ENCODE measurements around the gene LRRTM4. TPM values are rescaled to one million over a fixed set of nuclear protein-coding genes. Genes with fewer than 3 reads are reported as not detected.

The LRRTM4 gene
- total RNA-seq, 2 donors from 2014 or later = 7.0 to 21.1 TPM

DNA sequence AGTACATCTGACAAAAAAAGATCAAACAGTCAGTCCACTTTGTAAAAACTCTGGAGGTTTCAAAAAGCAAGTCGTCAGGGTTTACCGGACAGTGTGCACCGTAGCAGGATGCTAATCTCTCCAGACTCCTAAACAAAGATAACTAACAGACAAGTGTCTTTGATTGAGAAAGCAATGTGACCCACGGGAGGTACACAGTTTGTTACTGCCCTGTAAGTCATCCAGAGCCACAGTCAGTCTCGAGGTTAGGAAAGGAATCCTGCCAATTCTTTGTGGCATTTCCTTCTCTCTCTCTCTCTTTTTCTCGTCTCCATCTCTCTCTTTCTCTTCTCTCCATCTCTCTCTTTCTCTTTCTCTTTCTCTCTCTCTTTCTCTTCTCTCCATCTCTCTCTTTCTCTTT, 42.8 kb downstream of the LRRTM4 start:
- WGBS, 2 experiments (ENCODE audit: insufficient coverage in 1 of 2, insufficient read length in 1 of 2) = 81 to 92% methylated on average over 6 of the region's 6 CpGs
- no peak overlapping the region for H3K27ac ChIP-seq (ENCODE audit: low read depth, low read length)
- no peak overlapping the region for H3K4me3 ChIP-seq (ENCODE audit: low read length)
- DNase-seq = no peak
- H3K9me3 ChIP-seq (ENCODE audit: control insufficient read depth, low read length) = peaks cover 8% of the 10 kb centered on the region
- H3K27me3 ChIP-seq (ENCODE audit: control insufficient read depth, insufficient read depth, low read length, poor library complexity, severe bottlenecking) = no peaks in the 10 kb centered on the region
- peaks cover 5% of the 10 kb centered on the region for H3K4me1 Mint-ChIP-seq
- H3K9me3 Mint-ChIP-seq = peaks cover 10% of the 10 kb centered on the region
- no peak overlapping the region for H3K27ac Mint-ChIP-seq
- TF ChIP-seq, protein P1, sequence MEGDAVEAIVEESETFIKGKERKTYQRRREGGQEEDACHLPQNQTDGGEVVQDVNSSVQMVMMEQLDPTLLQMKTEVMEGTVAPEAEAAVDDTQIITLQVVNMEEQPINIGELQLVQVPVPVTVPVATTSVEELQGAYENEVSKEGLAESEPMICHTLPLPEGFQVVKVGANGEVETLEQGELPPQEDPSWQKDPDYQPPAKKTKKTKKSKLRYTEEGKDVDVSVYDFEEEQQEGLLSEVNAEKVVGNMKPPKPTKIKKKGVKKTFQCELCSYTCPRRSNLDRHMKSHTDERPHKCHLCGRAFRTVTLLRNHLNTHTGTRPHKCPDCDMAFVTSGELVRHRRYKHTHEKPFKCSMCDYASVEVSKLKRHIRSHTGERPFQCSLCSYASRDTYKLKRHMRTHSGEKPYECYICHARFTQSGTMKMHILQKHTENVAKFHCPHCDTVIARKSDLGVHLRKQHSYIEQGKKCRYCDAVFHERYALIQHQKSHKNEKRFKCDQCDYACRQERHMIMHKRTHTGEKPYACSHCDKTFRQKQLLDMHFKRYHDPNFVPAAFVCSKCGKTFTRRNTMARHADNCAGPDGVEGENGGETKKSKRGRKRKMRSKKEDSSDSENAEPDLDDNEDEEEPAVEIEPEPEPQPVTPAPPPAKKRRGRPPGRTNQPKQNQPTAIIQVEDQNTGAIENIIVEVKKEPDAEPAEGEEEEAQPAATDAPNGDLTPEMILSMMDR (conservative IDR thresholded peaks at IDR 0.05) = no peak
- H3K4me1 ChIP-seq (ENCODE audit: control insufficient read depth, insufficient read depth, low read length) = no peaks in the 10 kb centered on the region
- no peaks in the 10 kb centered on the region for H3K27me3 Mint-ChIP-seq (ENCODE audit: insufficient read depth)
- no peak overlapping the region for H3K4me3 Mint-ChIP-seq
- no peak overlapping the region for H3K9ac ChIP-seq (ENCODE audit: extremely low read depth, low read length, poor library complexity, severe bottlenecking)
- peaks cover 6% of the 10 kb centered on the region for H3K36me3 Mint-ChIP-seq (ENCODE audit: low read depth)
- no peaks in the 10 kb centered on the region for H3K36me3 ChIP-seq (ENCODE audit: control insufficient read depth, insufficient read depth, low read length)

DNA sequence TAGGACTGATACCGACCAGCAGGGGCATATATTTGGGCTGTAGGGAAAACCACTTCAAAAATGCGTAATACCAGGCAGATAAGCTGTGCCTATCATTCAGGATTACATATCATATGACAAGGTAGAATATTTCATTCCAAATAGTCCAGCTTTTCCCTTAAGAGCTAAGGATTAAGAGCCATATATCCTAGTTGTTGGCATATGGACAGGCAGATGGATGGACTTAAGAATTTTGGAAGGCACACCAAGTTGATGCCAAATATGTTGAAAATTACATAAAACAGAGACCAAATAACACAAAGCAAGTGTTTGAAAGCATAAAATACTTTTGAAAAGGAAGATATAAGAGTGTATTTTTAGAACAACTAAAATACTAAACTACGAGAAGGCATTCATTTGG, 52.1 kb downstream of the LRRTM4 start:
- Mint-ChIP-seq H3K27me3 (ENCODE audit: insufficient read depth) (no peaks in the 10 kb centered on the region), H3K9me3 (no peaks in the 10 kb centered on the region), H3K4me3 (no peak overlapping the region), H3K4me1 (peaks cover 7% of the 10 kb centered on the region), H3K36me3 (ENCODE audit: low read depth) (no peaks in the 10 kb centered on the region), H3K27ac (no peak overlapping the region)
- TF ChIP-seq, protein P1 (conservative IDR thresholded peaks at IDR 0.05) = peak; percentile 52
- Histone ChIP-seq H3K36me3 (ENCODE audit: control insufficient read depth, insufficient read depth, low read length) (no peaks in the 10 kb centered on the region), H3K4me3 (ENCODE audit: low read length) (no peak overlapping the region), H3K27me3 (ENCODE audit: control insufficient read depth, insufficient read depth, low read length, poor library complexity, severe bottlenecking) (no peaks in the 10 kb centered on the region), H3K9ac (ENCODE audit: extremely low read depth, low read length, poor library complexity, severe bottlenecking) (no peak overlapping the region), H3K9me3 (ENCODE audit: control insufficient read depth, low read length) (no peaks in the 10 kb centered on the region), H3K4me1 (ENCODE audit: control insufficient read depth, insufficient read depth, low read length) (no peaks in the 10 kb centered on the region), H3K27ac (ENCODE audit: low read depth, low read length) (no peak overlapping the region)
- DNase-seq = no peak
- WGBS, 2 experiments (ENCODE audit: insufficient coverage in 1 of 2, insufficient read length in 1 of 2) = 96 to 100% methylated on average over 1 to 3 of the region's 3 CpGs

DNA sequence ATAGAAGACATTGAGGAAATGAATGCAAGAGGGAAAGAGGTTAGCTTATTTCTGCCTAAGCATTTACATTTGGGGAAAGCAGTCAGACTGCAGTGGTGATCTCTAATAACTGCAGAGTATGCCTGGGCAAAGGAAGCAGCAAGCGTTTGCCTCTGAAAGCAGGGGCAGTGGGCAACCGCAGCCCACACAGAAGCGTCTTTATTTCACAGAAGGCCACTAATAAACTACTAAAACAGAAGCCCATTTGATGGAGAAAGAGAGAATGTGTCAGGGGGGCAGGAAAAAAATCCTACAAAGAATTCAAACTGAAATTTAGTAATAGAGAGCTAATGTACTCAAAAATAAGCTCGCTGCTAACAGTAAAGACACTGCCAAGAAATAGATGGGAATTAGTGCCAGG, 53.1 kb downstream of the LRRTM4 start:
- Mint-ChIP-seq H3K9me3 (no peaks in the 10 kb centered on the region), H3K4me3 (no peak overlapping the region), H3K27me3 (ENCODE audit: insufficient read depth) (no peaks in the 10 kb centered on the region), H3K27ac (no peak overlapping the region), H3K4me1 (peaks cover 7% of the 10 kb centered on the region), H3K36me3 (ENCODE audit: low read depth) (no peaks in the 10 kb centered on the region)
- no peak overlapping the region for H3K9ac ChIP-seq (ENCODE audit: extremely low read depth, low read length, poor library complexity, severe bottlenecking)
- H3K27ac ChIP-seq (ENCODE audit: low read depth, low read length) = no peak overlapping the region
- 97 to 100% methylated on average over 1 to 4 of the region's 4 CpGs for WGBS, 2 experiments (ENCODE audit: insufficient coverage in 1 of 2, insufficient read length in 1 of 2)
- H3K4me3 ChIP-seq (ENCODE audit: low read length) = no peak overlapping the region
- H3K4me1 ChIP-seq (ENCODE audit: control insufficient read depth, insufficient read depth, low read length) = no peaks in the 10 kb centered on the region
- no peaks in the 10 kb centered on the region for H3K36me3 ChIP-seq (ENCODE audit: control insufficient read depth, insufficient read depth, low read length)
- H3K9me3 ChIP-seq (ENCODE audit: control insufficient read depth, low read length) = no peaks in the 10 kb centered on the region
- TF ChIP-seq, protein P1 (conservative IDR thresholded peaks at IDR 0.05) = no peak
- H3K27me3 ChIP-seq (ENCODE audit: control insufficient read depth, insufficient read depth, low read length, poor library complexity, severe bottlenecking) = no peaks in the 10 kb centered on the region
- DNase-seq = no peak

Data from endodermal cell (in vitro differentiated cells).